Measurements from ENCODE around the gene RAD51B.
"Not testable (repeated sequence)": the region's sequence is repeated elsewhere in the genome, so short reads cannot be mapped to it uniquely, and the experiment has no call there.

The RAD51B gene

DNA sequence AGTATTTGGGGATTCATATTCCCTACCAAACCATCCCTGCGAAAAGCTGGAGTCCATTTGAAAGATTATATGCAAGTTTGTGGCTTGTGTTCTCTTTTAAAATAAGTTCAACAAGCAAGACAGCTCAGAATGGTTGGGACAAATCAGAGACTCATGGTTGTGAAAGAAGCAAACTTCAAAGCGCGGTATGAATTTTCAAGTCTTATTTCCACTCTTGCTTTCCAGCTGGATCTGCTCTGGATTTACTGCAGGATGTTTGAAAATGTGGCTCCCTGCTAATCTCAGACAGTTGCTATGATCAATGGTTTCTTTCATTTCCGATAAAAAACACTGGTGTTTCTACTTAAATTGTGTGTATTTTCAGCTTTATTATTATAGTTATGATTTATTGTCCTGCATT is 477.5 kb downstream of the RAD51B start:
- DNase-seq (ENCODE audit: low read depth in 2 of 2): no peak

DNA sequence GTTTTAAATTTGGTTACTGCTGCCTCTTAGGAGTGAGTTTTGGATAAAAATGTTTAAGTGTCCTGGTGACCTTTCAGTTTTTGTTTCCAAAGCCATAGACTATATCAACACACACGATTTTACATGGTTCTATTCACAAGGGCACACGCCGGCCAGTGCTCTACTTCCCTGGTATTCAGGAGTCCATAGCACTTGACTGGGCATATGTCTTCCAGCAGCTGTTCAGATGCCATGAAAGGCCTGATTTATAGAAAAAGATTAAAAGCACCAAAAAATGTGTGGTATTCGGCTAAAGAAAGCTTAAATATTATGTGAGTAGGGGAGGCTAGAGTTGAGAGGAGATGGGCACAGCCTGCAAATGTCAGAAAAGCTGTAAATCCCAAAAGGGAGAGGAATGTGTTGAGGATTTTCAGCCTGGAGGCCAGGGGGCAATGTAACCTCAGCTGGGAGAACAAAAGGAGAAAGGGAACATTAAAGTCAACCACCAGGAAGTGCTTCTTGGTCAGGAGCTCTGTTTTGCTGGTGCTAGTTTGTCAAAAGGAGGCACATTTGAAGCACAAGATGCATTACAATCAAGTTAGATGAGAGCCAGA is 478.4 kb downstream of the RAD51B start:
- DNase-seq (ENCODE audit: low read depth in 2 of 2): no peak

GRCh38 chr14:68300608-68301007 is 481.0 kb downstream of the RAD51B start:
- no peak for DNase-seq (ENCODE audit: low read depth in 2 of 2)

DNA sequence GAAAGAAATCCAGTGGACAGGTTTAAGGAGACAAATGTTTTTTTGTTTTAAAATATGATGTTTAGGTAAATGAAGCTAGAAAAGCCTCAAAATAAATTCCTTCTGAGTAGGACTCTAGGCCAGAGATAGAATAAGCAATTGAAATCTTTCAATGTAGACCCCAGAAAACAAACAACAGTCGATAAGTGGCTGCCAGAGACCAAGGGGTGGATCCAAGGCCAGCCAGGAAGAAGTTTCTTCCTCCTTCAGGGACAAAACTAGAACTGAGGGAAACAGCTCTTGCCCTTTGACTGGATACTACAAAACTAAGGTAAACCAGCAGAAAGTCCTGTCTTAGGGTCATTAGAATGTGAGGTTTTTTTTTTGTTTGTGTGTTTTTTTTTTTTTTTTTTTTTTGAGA is 481.6 kb downstream of the RAD51B start:
- DNase-seq (ENCODE audit: low read depth in 2 of 2): no peak

DNA sequence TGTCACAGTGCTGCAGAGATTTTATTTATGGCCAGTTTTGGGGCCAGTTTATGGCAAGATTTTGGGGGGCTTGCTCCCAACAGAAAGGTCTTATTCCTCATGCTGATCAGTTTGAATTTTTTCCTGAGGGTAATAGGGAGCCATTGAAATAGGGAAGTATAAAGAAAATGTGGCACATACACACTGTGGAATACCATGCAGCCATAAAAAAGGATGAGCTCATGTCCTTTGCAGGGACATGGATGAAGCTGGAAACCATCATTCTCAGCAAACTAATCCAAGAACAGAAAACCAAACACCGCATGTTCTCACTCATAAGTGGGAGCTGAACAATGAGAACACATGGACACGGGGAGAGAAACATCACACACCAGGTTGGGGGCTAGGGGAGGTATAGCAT is 483.4 kb downstream of the RAD51B start:
- not testable (repeated sequence) for DNase-seq (ENCODE audit: low read depth in 2 of 2)

GRCh38 chr14:68305738-68306137 is 486.2 kb downstream of the RAD51B start:
- no peak for DNase-seq (ENCODE audit: low read depth in 2 of 2)

DNA sequence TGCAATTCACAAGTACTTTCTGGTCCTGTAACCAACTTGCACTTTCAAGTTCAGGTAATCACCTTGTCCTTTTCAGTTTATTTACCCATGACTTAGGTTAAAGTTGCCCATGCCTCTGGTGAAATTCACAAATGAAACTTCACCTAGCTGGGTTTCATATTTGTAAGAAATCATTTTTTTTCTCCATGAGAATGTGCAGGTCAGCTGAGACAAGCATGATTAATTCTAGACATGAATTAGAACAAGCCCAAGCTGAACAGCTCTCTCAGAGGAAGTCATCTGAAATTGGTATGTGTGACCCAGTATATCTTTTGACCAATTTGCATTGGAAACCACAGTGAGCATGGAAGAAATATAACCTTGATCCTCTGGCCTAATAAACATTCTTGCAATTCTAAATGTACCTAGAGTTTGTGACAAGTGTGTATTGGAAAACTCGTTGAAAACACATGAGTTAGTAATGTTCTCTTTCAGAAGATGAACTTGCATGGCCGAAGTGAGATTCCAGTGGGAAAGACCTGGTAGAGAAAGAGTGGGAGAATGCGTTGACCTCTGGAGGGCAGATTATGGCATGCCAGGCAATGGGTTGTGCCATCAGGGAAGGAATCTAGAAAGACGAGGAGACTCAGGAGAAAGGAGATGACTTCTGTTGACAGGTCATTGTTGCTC is 486.8 kb downstream of the RAD51B start:
- no peak for DNase-seq (ENCODE audit: low read depth in 2 of 2)

- DNase-seq (ENCODE audit: low read depth in 2 of 2): no peak
Measured at GRCh38 chr14:68306934-68307789, 487.6 kb downstream of the RAD51B start.

DNA sequence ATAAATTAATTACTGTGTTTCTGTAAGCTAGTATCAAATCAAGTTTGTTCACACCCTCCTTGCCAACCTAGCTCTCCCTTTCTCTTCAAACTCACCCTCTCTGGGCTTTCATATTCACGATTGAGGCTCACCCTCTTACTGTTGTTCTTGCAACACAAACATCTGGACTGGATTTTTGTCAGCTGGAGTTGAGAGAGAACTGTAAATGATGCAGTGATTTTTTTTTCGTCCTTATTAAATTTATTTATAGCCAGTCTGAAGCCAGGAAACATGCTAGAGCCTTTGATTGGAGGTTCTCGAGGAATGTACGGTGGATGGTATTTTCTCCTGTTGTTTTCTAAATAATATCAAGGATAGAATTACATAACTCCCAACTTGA is 488.2 kb downstream of the RAD51B start:
- no peak for DNase-seq (ENCODE audit: low read depth in 2 of 2)

DNA sequence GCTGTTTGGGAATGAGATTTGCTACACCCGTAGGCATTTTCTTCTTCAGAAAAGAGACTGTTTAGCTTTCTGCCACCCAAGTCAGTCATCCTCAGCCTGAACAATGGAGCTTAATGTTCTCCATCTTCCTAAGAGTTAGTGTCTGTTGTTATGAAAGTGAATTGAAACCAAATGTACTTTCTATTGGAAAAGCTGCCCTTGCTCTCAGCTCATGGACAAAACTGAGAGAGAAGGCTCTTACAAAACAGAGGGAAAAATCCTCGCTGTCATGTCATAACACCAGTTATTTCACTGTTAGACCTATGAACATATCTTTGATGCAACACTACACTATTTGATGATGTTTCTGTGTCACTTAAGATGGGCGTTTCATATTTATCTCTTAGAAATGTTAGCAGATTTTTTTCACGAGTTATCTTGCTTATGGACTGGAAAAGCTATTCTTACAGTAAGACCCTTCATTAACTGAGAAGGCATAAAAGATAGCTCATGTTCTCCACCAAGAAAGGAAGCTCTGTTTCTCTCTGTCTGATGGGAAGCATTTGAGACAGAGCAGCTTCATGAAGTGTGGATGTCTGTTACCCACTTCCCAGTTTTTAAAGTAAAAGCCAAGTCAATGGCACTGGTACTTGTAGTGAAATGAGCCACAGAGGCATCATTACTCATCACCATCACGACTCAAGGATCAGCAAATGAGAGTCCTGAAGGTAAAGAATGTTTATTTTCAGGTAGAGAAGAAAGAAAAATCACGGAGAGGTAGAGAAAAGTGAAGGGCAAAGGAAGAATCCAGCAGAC is 489.3 kb downstream of the RAD51B start:
- no peak for DNase-seq (ENCODE audit: low read depth in 2 of 2)

- no peak for DNase-seq (ENCODE audit: low read depth in 2 of 2)
Measured at GRCh38 chr14:68309616-68310015, 490.0 kb downstream of the RAD51B start.

DNA sequence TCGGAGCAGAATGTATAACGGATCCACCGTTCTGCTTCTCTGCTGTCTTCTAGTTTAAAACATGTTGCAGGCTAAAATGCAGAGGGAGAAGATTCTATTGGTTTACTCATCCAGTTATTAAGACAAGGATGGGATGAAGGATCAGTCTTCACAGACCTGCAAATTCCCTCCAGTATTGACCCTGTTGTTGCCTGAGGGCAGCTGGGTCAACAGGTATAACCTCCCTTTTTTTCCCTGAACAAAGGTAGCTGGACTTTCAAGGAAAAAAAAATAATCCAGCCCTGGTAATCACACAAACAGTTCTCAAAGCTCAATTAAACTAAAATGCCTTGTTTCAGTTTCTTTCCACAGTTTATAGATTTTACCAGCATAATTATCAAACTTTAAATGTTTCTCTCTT is 492.7 kb downstream of the RAD51B start:
- no peak for DNase-seq (ENCODE audit: low read depth in 2 of 2)

DNA sequence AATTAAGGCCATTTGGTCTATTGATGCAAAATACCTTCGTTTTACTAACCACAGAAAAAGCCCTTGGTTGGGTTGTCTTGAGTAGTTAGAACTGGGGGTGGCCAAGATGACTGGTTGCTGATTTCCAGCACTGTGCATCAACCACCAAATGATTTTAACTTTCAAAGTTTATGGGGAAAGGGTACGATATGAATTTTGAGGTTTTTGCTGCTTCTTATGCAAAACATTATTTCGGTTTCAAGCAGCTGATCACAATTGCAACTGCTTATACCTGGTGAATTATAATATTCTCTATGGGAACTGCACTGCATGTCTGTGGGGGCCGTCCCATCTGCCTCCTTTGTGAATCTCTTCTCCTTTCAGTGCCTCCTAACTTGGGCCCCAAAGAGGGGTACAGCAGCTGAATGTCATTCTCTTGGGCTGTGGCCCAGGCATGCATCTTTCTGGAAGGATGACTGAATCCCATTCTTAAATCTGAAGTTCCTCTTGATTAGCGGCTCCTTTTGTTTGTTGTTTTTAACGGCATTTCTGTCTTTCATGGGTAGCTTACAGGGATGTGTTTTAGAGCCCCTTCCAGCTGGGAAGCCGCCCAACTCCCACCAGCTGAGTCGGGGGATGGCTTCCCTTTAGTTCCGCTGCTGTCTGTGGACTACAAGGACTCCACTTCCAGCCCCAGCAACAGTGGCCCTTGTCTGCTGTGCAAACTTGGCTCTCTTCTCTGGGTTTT is 493.5 kb downstream of the RAD51B start:
- DNase-seq (ENCODE audit: low read depth in 2 of 2): no peak

- DNase-seq (ENCODE audit: low read depth in 2 of 2): no peak
Measured at GRCh38 chr14:68314642-68315041, 495.1 kb downstream of the RAD51B start.

- no peak for DNase-seq (ENCODE audit: low read depth in 2 of 2)
Measured at GRCh38 chr14:68315081-68315480, 495.5 kb downstream of the RAD51B start.

GRCh38 chr14:68316078-68316868 is 496.7 kb downstream of the RAD51B start:
- DNase-seq (ENCODE audit: low read depth in 2 of 2): no peak

DNA sequence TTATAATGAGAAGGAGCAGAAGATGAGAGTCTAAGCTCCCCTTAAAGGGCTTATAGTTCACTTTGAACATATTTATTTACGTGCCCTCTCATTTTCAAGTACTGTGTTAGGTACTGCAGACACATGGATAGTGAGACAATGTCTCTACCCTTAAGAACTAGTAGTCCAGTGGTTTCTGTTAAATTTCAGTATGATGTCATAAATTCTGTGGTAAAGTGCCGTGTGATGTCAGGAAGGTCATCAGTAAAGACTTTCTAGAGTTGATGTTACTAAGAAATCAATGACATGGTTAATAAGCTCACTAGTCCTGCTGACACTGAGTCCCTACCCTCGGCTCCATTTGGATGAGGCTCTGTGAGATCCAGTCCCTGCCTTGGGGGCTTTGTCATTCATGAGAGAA is 497.7 kb downstream of the RAD51B start:
- no peak for DNase-seq (ENCODE audit: low read depth in 2 of 2)

DNA sequence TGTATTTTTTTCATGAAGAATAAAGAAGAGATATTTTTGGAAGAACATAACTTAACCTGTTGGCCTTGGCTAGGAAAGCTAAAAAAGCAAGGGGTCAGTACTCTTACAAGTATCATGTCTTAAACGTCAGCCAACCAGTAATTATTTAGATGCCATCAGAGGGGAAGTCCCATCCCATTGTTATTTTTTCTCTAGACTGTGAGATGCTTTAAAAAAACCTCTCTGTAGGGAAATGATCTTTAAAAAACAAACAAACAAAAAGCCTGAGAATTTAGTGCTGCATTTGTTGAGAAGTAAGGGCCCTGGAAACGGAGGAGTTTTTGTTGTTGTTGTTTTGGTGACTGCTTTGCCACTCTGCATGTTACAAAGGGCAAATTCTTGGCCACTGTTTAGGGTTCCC is 499.2 kb downstream of the RAD51B start:
- no peak for DNase-seq (ENCODE audit: low read depth in 2 of 2)

GRCh38 chr14:68320495-68320894 is 500.9 kb downstream of the RAD51B start:
- no peak for DNase-seq (ENCODE audit: low read depth in 2 of 2)

DNA sequence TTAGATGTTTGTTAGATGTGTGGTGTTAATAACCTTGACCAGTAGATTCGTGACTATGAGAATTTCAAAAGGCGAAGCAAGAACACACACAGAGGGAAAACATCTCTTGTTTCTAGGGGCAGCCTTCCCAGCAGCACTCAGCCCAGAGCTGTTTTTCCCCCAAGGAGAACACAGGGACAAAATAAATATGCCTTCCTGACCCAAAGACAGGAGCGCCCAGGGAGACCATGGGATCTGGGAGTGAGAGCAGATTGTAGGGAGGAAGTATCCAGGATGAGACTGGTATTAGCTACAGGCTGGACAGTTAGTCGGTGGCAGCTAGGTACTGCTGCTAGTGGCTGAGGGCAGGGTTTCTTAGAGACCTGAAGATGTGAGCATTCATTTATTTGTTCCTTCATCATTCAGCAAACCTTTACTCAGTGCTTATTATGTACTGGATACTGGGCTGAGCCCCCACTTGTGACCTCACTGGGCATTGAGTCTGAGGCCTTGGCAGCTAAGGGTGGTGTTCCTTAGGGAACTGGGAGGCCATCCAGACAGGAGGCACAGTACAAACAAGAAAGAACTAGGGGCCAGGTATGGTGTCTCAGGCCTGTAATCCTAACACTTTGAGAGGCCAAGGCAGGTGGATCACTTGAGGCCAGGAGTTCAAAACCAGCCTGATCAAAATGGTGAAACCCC is 503.5 kb downstream of the RAD51B start:
- no peak for DNase-seq (ENCODE audit: low read depth in 2 of 2)
